Measurements from ENCODE around the gene MAGEA1. TPM values are rescaled to one million over a fixed set of nuclear protein-coding genes. Genes with fewer than 3 reads are reported as not detected.

MAGEA1 gene
- total RNA-seq, 1 experiment from 2014 or later, result 31.6 TPM

DNA sequence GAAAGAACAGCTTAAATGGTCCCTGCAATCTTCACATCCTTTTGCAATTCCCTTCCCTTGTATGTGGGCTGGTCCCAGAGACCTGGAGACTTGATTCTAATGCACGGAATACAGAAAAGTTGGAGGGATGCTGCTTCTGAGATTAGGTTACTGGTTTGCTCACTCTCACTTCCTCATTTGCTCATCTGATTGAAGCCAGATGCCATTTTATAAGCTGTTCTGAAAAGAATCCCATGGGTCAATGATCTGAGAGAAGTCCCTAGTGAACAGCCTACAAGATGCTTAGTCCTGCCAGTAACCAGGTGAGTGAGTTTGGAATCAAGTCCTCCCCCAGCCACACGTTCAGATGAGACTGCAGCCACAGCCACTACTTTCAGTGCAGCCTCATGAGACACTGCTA is 35.9 kb downstream of the MAGEA1 start:
- Histone ChIP-seq H3K9me2 (replicated peaks; ENCODE audit: insufficient read depth, low read length) (no peaks in the 10 kb centered on the region), H2AFZ (ENCODE audit: low read length) (no peak overlapping the region), H4K20me1 (ENCODE audit: insufficient read depth, low read depth, low read length) (no peaks in the 10 kb centered on the region), H3K79me2 (ENCODE audit: low read length) (no peaks in the 10 kb centered on the region), H3K4me1 (ENCODE audit: low read length) (peaks cover 19% of the 10 kb centered on the region), H3K4me2 (ENCODE audit: low read depth, low read length, poor library complexity, severe bottlenecking) (peak overlapping the region; percentile 58), H3K27ac (ENCODE audit: low read length) (0 out of 2 replicates have a peak overlapping the region, but pooled peaks have one; percentile 2), H3K27me3 (ENCODE audit: low read length) (no peaks in the 10 kb centered on the region), H3K9me3 (ENCODE audit: low read length) (no peaks in the 10 kb centered on the region), H3K36me3 (ENCODE audit: insufficient read depth, low read length) (no peaks in the 10 kb centered on the region), H3K9ac (ENCODE audit: low read length) (no peak overlapping the region), H3K4me3 (ENCODE audit: low read length) (peak overlapping the region; percentile 38; the same call in 1 of the 2 replicates)
- DNase-seq, result peak; percentile 79

DNA sequence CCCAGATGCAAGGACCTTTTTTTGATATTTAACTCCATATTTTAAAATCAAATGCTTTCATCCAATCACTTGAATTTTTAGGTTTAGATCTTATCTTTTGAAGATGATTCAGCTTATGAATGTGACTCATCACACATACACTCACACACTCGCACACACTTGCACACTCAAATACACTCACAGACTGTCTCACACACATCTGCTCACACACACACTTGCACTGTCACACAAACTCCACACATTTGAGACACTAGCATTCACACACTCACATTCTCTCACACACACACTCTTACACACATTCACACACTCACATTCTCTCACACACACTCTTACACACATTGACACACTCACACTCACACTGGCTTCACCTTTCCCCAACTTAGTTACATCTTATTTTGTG is 37.8 kb downstream of the MAGEA1 start:
- H3K4me2 ChIP-seq (ENCODE audit: low read depth, low read length, poor library complexity, severe bottlenecking), result no peak overlapping the region
- no peak overlapping the region for H3K27ac ChIP-seq (ENCODE audit: low read length)
- H3K9ac ChIP-seq (ENCODE audit: low read length), result no peak overlapping the region
- no peaks in the 10 kb centered on the region for H3K27me3 ChIP-seq (ENCODE audit: low read length)
- no peaks in the 10 kb centered on the region for H3K9me3 ChIP-seq (ENCODE audit: low read length)
- H4K20me1 ChIP-seq (ENCODE audit: insufficient read depth, low read depth, low read length), result no peaks in the 10 kb centered on the region
- H2AFZ ChIP-seq (ENCODE audit: low read length), result no peak overlapping the region
- peaks cover 19% of the 10 kb centered on the region for H3K4me1 ChIP-seq (ENCODE audit: low read length)
- no peaks in the 10 kb centered on the region for H3K9me2 ChIP-seq (replicated peaks; ENCODE audit: insufficient read depth, low read length)
- no peak overlapping the region for H3K4me3 ChIP-seq (ENCODE audit: low read length)
- no peaks in the 10 kb centered on the region for H3K36me3 ChIP-seq (ENCODE audit: insufficient read depth, low read length)
- no peak for DNase-seq
- no peaks in the 10 kb centered on the region for H3K79me2 ChIP-seq (ENCODE audit: low read length)

DNA sequence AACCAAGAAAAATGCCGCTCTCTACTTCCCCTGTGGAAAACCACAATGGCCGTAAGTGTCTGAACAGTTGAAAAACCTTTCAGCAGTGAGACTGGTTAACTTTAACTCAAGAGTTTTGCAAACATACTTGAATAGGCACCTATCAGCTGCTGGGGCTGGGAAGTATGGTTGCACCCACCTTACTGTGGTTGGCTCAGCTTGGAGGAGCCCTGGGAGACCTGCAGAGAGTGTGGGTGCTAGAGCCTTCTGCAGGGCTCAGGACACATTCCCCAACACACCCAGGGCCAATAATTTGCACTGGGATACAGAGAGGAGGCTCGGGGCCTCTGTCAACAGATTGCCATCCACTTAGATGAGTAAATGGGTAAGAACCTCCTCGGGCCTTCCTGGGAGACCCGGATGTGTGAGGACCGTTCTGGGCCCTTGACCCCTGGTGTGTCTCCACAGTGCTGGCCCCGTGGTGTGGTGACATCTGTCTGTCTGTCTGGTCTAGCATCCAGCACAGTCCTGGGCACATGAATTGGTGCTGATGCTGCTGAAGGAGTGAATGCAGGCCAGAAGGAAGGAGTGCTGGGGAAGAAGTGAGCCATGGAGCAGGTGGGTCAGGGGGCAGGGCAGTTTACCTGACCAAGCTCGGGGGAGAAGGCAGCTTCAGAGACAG is 46.5 kb downstream of the MAGEA1 start:
- no peaks in the 10 kb centered on the region for H3K9me2 ChIP-seq (replicated peaks; ENCODE audit: insufficient read depth, low read length)
- no peaks in the 10 kb centered on the region for H4K20me1 ChIP-seq (ENCODE audit: insufficient read depth, low read depth, low read length)
- no peaks in the 10 kb centered on the region for H3K4me1 ChIP-seq (ENCODE audit: low read length)
- H3K9ac ChIP-seq (ENCODE audit: low read length), result no peak overlapping the region
- H2AFZ ChIP-seq (ENCODE audit: low read length), result no peak overlapping the region
- no peaks in the 10 kb centered on the region for H3K79me2 ChIP-seq (ENCODE audit: low read length)
- H3K27ac ChIP-seq (ENCODE audit: low read length), result no peak overlapping the region
- H3K9me3 ChIP-seq (ENCODE audit: low read length), result no peaks in the 10 kb centered on the region
- no peak for DNase-seq
- no peak overlapping the region for H3K4me3 ChIP-seq (ENCODE audit: low read length)
- no peaks in the 10 kb centered on the region for H3K27me3 ChIP-seq (ENCODE audit: low read length)
- no peak overlapping the region for H3K4me2 ChIP-seq (ENCODE audit: low read depth, low read length, poor library complexity, severe bottlenecking)
- no peaks in the 10 kb centered on the region for H3K36me3 ChIP-seq (ENCODE audit: insufficient read depth, low read length)

DNA sequence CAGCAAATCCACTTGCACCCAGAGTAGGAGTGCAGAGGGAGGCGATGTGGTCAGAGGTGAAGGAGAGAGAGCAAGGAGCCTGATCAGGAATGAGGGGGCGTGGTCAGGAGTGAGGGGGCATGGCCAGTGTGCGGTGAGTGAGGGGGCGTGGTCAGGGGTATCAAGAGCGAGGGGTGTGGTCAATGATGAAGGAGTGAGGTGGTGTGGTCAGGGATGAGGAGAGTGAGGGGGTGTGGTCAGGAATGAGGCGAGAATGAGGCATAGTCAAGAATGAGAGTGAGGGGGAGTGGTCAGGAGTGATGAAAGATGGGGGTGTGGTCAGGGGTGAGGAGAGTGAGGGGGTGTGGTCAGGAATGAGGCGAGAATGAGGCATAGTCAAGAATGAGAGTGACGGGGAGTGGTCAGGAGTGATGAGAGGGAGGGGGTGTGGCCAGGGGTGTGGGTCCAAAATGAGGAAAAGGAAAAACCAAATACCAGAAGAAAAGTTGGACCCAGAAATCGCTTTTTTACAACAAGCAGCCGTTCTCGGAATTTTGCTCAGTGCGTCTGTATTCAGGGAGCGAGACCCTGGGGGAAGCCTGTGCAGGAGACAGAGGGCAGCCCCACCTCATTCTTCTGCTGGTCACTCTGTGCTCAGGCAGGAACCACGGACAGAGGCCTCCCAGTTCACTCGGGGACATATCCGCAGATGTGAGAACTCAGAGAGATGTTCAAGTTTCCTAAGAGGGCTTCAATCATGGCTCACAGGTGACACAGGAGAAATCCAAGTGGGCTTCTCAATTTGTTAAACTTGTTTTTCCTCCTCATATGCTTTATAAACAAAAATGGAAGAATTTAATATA is 47.5 kb downstream of the MAGEA1 start:
- H3K27me3 ChIP-seq (ENCODE audit: low read length), result no peaks in the 10 kb centered on the region
- H3K9ac ChIP-seq (ENCODE audit: low read length), result no peak overlapping the region
- H3K27ac ChIP-seq (ENCODE audit: low read length), result no peak overlapping the region
- H3K9me2 ChIP-seq (replicated peaks; ENCODE audit: insufficient read depth, low read length), result no peaks in the 10 kb centered on the region
- no peaks in the 10 kb centered on the region for H3K4me1 ChIP-seq (ENCODE audit: low read length)
- no peak overlapping the region for H2AFZ ChIP-seq (ENCODE audit: low read length)
- peak; percentile 58 for DNase-seq
- no peaks in the 10 kb centered on the region for H3K79me2 ChIP-seq (ENCODE audit: low read length)
- no peaks in the 10 kb centered on the region for H3K36me3 ChIP-seq (ENCODE audit: insufficient read depth, low read length)
- no peaks in the 10 kb centered on the region for H3K9me3 ChIP-seq (ENCODE audit: low read length)
- no peak overlapping the region for H3K4me2 ChIP-seq (ENCODE audit: low read depth, low read length, poor library complexity, severe bottlenecking)
- no peaks in the 10 kb centered on the region for H4K20me1 ChIP-seq (ENCODE audit: insufficient read depth, low read depth, low read length)
- no peak overlapping the region for H3K4me3 ChIP-seq (ENCODE audit: low read length)

Other genes starting within 250 kb of the MAGEA1 start
- not detected in 2 replicates for gene PNMA5, start 185.2 kb upstream of the MAGEA1 start, total RNA-seq (2014; rRNA removed; shearing (Covaris generic); ENCODE audit: low replicate concordance)
- gene PNMA3, start 122.8 kb upstream of the MAGEA1 start, total RNA-seq (2014; rRNA removed; shearing (Covaris generic); ENCODE audit: low replicate concordance), result not detected in 2 replicates
- not detected in 2 replicates for gene PNMA6A, start 106.8 kb upstream of the MAGEA1 start, total RNA-seq (2014; rRNA removed; shearing (Covaris generic); ENCODE audit: low replicate concordance)
- not detected in 2 replicates for gene PNMA6F, start 142.5 kb downstream of the MAGEA1 start, total RNA-seq (2014; rRNA removed; shearing (Covaris generic); ENCODE audit: low replicate concordance)
- gene ZNF275, start 154.9 kb downstream of the MAGEA1 start, total RNA-seq (2014; rRNA removed; shearing (Covaris generic); ENCODE audit: low replicate concordance), result 15.7 and 16.6 TPM in 2 replicates
- gene PNMA6E, start 222.1 kb downstream of the MAGEA1 start, total RNA-seq (2014; rRNA removed; shearing (Covaris generic); ENCODE audit: low replicate concordance), result not detected in 2 replicates
- not detected in 2 replicates for gene ZFP92, start 232.2 kb downstream of the MAGEA1 start, total RNA-seq (2014; rRNA removed; shearing (Covaris generic); ENCODE audit: low replicate concordance)

Data from Karpas-422 (cell line).